GM18861 (cell line): ENCODE results near the gene A2ML1.
"Not testable (repeated sequence)": the region's sequence is repeated elsewhere in the genome, so short reads cannot be mapped to it uniquely, and the experiment has no call there.

Source experiments
- ATAC-seq: cut with Tn5 transposase; IDR thresholded peaks from one replicate; pipeline ENCODE4 v1.9.1; 2021; ENCODE audit not compliant: unreplicated experiment

Gene A2ML1

DNA sequence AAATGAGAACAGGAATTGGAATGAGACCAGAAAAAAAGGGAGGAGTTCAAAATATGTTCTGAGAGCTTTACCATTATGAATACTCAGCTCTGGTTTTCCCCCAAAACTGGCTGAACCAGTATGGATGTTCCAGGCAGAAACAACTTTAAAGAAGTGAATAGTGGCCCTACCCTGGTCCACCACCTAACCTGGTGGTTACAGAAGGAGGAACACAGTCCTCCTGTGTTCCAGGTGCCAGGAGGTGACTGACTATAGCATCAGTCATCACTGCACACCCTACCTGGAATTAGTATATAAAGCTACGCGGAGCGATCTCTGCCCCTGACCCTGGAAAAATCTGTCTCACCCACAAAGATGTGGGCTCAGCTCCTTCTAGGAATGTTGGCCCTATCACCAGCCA is at the start of gene A2ML1:
TSS of gene A2ML1 (plus strand) at position 324 of the 400 bp plus-strand sequence. CDS start at position 355, 31 bp downstream.
- no peak for ATAC-seq

DNA sequence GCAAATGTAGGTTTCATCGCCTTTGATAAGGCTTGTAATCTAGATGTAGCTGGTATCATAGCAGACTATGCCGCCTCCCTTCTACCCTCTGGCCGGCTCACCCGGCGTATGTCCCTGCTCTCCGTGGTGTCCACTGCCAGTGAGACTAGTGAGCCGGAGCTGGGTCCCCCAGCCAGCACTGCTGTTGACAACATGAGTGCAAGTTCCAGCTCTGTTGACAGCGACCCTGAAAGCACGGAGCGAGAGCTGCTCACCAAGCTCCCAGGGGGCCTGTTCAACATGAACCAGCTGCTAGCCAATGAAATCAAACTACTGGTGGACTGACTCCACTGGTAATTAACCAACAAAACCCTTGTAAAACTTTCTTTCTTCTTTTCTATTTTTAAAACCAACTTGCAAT is 49.0 kb upstream of the A2ML1 start:
- no peak for ATAC-seq

DNA sequence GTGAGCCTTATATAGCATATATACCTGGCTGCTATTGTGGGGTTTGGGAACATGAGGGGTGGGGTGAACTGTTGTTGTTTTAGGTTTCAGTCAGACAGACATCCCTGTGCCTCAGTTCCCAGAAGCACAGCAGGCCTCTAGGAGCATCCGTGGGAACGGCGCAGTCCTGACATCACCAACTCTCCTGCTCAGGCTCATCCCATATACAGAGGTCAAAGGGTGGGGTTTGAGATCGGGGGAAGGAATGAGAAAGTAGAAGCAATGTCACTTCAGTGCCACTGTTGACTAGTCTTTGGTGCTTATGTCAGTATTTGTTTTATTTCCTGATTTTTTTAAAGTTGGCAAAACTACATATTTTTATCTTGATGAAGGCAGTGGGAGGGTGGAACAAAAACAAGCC is 43.1 kb upstream of the A2ML1 start:
- no peak for ATAC-seq

DNA sequence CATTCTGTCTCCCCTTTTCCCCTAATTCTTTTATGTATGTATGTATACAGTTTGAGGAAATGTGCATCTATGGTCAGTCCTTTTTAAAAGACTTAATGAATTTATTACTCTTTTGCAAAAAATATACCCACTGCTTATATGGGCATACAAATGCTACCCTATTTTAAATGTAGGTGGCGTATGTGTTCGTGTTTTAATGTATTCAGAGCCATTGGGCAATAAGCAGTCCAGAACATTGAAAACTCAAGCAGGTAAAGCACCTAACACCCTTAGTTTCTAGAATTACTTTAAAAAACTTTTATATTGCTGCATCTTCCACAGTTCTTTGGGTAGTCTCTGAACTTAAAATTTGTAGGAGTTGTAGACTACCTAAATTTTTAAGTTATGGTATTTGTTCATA is 42.6 kb upstream of the A2ML1 start:
- ATAC-seq, result no peak

GRCh38 chr12:8780389-8780788 is 42.0 kb upstream of the A2ML1 start:
- ATAC-seq, result no peak

DNA sequence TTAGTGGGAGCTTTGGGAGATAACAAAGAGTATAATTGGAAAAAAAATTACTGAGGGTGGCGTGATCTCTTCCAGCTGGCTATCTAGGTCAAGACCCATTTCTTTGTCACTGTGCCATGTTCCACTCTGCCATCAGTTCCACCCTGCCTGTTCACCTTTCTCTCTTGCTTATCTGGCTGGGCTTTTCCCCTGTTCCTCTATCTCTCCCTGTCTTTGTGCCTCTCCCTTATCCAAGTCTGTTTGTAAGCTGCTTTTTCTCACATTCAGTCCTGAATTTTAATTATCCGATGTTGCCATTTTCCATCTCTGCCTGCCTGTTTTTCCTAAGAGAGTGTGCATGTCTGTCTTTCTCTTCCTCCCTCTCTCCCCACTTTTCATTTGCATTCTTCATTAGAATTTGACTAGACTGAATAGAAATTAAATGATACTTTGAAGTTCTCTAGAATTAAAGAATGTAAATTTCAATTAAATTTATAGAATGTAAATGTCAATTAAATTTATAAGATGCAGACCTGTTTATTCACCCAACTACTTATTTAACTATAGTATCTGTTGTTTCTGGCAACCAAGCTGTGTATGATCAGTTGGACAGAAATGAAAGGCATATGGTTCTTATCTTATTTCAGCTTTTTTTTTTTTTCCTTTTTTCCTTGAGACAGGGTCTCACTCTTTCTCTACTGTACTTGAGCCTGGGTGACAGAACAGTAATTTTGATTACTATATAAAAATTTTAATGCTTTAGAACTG is 40.9 kb upstream of the A2ML1 start:
- ATAC-seq, result no peak

- ATAC-seq, result no peak
Observed at GRCh38 chr12:8784290-8784888, 38.0 kb upstream of the A2ML1 start.

GRCh38 chr12:8785499-8785898 is 36.9 kb upstream of the A2ML1 start:
- no peak for ATAC-seq

- not testable (repeated sequence) for ATAC-seq
Observed at GRCh38 chr12:8787206-8787605, 35.2 kb upstream of the A2ML1 start.

GRCh38 chr12:8788706-8789105 is 33.7 kb upstream of the A2ML1 start:
- not testable (repeated sequence) for ATAC-seq

GRCh38 chr12:8789341-8790013 is 32.9 kb upstream of the A2ML1 start:
- ATAC-seq, result not testable (repeated sequence)

GRCh38 chr12:8793226-8793625 is 29.2 kb upstream of the A2ML1 start:
- ATAC-seq, result not testable (repeated sequence)

DNA sequence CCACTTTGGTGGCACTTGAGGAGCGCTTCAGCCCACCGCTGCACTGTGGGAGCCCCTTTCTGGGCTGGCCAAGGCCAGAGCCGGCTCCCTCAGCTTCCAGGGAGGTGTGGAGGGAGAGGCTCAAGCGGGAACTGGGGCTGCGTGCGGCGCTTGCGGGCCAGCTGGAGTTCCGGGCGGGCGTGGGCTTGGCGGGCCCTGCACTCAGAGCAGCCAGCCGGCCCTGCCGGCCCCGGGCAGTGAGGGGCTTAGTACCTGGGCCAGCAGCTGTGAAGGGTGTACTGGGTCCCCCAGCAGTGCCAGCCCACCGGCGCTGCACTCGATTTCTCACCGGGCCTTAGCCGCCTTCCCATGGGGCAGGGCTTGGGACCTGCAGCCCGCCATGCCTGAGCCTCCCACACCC is 27.8 kb upstream of the A2ML1 start:
- ATAC-seq, result not testable (repeated sequence)

DNA sequence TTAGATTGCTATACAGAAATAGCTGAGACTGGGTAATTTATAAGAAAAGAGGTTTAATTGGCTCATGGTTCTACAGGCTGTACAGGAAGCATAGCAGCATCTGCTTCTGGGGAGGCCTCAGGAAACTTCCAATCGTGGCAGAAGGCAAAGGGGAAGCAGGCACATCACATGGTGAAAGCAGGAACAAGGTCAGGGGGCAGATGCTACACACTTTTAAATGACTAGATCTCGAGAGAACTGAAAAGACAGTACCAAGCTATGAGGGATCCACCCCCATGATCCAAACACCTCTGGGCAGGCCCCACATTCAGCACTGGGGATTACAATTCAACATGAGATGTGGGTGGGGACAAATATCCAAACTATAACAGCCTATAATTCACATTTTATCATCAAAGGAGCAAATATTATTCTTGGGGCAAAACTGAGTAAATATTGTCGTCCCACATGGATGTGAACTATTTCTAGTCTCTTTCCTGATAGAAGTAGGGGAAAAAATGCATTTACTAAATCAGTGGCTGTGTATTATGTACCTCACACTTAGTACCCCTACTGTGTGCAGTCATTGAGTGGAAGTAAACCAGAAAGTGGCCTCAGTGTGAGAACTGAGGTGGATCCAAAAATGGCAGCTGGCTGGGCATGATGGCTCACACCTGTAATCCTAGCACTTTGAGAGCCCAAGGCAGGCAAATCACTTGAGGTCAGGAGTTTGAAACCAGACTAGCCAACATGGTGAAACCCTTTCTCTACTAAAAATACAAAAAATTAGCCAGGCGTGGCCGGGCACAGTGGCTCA is 25.4 kb upstream of the A2ML1 start:
- ATAC-seq, result no peak

DNA sequence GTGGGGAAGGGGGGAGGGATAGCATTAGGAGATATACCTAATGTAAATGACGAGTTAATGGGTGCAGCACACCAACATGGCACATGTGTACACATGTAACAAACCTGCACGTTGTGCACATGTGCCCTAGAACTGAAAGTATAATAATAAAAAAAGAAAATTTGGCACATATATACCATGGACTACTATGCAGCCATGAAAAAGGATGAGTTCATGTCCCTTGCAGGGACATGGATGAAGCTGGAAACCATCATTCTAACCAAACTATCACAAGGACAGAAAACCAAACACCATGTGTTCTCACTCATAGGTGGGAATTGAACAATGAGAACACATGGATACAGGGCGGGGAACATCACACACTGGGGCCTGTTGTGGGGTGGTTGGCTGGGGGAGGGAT is 21.2 kb upstream of the A2ML1 start:
- not testable (repeated sequence) for ATAC-seq

- not testable (repeated sequence) for ATAC-seq
Observed at GRCh38 chr12:8804833-8805232, 17.6 kb upstream of the A2ML1 start.

- not testable (repeated sequence) for ATAC-seq
Observed at GRCh38 chr12:8805487-8805886, 16.9 kb upstream of the A2ML1 start.

DNA sequence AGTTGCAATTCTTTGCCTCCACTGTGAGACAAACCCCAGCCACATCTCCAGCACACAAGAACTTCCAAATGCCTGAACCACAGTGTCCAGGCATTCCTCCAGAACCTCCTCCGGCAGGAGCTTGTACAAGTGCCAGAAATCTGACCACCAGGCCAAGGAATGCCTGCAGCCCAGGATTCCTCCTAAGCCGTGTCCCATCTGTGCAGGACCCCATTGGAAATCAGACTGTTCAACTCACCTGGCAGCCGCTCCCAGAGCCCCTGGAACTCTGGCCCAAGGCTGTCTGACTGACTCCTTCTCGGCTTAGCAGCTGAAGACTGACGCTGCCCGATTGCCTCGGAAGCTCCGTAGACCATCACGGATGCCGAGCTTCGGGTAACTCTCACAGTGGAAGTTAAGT is 15.3 kb upstream of the A2ML1 start:
- ATAC-seq, result not testable (repeated sequence)

DNA sequence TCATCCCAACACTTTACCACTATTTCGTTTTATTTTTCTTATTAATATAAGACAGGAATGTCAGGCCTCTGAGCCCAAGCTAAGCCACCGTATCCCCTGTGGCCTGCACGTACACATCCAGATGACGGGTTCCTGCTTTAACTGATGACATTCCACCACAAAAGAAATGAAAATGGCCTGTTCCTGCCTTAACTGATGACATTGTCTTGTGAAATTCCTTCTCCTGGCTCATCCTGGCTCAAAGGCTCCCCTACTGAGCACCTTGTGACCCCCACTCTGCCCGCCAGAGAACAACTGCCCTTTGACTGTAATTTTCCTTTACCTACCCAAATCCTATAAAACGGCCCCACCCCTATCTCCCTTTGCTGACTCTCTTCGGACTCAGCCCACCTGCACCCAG is 12.3 kb upstream of the A2ML1 start:
- not testable (repeated sequence) for ATAC-seq

- ATAC-seq, result no peak
Observed at GRCh38 chr12:8813572-8814357, 8.7 kb upstream of the A2ML1 start.
